Midbrain (tissue), 1 donor: ENCODE data around the gene PPP1R18.
A peak's percentile ranks its signal among the peaks of the same experiment; 100 is the strongest.
"Not testable (repeated sequence)": the region's sequence is repeated elsewhere in the genome, so short reads cannot be mapped to it uniquely, and the experiment has no call there.

Experiments used
- DNase-seq: peaks from one replicate; lab custom pipeline; 2025; lab: John Stamatoyannopoulos, UW

The PPP1R18 gene

DNA sequence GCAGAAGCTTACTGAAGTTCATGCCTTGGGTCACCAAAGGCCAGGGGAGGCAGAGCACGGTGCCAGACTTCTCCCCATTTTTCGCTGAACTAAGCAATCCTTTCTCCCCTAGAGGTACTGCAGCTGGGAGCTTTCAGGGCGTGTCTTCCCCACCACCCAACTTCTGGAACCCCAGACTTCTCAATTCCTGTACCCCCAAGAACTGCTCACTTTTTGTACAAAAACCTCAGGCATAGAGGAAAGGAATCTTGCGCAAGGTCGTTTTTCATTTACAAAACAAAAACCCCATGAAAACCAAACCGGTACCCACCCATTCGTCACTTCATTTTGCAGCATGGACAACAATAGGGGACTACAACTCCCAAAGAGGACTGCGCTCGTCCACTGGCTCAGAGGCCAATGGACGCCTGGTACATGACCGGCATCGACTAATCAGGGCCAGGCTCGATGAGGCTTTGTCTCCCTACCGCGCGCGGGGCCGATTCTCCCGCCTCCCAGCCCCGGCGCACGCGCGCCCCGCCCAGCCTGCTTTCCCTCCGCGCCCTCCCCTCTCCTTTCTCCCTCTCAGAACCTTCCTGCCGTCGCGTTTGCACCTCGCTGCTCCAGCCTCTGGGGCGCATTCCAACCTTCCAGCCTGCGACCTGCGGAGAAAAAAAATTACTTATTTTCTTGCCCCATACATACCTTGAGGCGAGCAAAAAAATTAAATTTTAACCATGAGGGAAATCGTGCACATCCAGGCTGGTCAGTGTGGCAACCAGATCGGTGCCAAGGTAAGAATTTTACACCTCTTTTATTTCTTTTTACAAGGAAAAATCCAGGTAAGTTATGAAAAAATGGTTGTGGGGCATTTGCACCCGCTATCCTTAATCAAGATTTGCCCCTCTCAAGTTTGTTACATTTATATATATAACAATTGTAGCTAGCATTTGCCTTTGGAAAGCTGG lies 33.6 kb upstream of the PPP1R18 start, which contains the start of gene TUBB:
Gene TUBB, plus strand, starts transcription at position 562 of the 947 bp plus-strand sequence. Its CDS starts 155 bp downstream, at position 717.
- DNase-seq = peak; percentile 98

DNA sequence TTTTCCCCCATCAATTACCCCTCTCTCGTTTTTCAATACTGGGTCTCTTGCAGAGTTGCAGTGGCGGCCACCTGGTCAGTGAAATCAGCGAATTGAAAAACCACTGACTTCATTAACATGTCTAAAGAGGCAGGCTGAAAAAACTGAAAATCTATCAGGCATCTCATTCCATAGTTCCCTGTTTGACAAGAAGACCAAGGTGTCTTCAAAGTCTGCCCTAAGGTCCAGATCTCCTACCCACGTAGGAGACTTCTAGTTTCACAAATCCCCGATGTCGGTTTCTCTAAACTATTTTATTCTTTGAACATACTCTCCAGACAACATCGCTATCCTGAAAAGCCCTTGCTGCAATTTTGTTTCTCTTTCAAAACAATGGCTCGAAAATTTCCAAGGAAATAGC lies 32.9 kb upstream of the PPP1R18 start:
- no peak for DNase-seq

DNA sequence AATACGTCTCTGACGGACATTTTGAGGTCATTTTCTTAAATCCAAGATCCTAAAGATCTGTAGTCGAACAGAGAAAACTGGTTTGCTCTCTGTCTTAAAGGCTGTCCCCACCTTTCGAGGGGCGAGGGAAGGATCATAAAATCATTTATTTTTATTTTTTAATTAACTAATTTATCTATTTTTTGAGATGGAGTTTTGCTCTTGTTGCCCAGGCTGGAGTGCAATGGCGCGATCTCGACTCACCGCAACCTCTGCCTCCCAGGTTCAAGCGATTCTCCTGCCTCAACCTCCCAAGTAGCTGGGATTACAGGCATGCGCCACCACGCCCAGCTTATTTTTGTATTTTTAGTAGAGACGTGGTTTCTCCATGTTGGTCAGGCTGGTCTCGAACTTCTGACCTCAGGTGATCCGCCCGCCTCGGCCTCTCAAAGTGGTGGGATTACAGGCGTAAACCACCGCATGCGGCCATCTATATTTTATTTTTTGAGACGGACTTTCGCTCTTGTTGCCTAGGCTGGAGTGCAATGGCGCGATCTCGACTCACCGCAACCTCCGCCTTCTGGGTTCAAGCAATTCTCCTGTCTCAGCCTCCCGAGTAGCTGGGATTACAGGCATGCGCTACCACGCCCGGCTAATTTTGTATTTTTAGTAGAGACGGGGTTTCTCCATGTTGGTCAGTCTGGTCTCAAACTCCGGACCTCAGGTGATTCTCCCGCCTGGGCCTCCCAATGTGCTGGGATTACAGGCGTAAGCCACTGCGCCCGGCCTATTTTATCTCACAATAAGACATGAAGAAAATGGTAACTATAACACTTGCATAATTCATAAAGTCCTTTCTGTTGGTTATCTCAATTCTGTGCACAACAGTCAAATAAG lies 31.6 kb upstream of the PPP1R18 start:
- not testable (repeated sequence) for DNase-seq

DNA sequence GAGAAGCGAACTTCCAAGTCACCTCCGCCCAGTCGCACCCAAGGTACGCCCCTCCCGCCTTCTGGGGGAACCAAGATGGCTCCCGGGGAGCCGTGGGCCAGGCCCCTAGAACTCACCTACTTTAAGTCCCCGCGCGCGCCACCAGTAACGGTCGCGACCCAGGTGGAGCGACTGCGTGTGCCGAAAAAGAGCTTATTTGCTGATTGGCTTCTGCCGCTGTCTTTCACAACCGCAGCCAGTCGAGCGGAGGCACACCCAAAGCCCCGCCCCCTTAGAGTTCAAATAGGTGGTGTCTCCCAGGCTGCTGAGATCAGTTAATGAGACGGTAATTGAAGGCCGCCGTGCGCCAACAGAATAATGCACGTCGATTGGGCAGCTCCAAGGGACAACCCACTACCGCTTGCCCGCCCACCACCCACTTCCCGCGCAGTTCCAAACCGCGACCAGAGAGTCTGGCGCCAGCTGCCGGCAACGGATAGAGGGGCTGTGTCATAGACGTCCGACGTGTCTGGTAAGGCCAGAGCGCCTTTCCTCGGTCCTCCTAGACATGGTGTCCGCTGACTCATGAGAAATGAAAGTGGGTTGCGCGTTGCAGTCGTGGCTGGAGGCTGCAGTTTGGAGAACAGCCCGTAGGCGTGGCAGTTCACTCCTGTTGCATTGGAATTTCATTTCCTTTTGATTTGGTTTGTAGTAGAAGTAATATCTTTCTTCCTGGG lies 30.8 kb upstream of the PPP1R18 start, which contains the start of gene MDC1:
Gene MDC1, minus strand, starts transcription at position 153 of the 716 bp plus-strand sequence. CDS start 2,106 bp downstream, outside the sequence.
- DNase-seq = peak; percentile 99

DNA sequence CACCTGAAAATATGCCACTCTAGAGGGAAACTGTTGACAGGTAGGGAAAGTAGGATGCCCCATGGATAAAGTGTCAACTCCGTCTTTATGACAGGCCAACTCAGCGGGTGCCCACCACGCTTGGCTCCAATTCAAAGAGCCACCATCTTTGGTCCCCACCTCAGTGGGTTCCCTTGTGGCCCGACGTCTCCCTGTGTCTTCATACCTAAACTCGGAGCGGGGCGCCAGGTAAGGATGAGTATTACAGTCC lies 30.4 kb upstream of the PPP1R18 start:
- DNase-seq = no peak

DNA sequence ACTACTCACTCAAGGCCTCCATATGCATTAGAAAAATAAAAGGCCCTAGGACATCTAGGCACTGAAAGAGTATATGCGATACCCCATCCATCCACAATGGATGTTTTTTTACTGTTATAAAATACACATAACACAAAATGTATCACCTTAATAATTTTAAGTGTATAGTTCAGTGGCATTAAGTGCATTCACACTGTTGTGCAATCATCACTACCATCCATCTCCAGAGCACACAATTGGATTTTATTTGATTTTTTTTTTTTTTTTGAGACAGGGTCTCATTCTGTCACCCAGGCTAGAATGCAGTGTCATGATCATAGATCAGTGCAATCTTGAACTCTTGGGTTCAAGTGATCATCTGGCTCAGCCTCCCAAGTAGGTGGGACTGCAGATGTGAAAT lies 27.8 kb upstream of the PPP1R18 start:
- DNase-seq = no peak

DNA sequence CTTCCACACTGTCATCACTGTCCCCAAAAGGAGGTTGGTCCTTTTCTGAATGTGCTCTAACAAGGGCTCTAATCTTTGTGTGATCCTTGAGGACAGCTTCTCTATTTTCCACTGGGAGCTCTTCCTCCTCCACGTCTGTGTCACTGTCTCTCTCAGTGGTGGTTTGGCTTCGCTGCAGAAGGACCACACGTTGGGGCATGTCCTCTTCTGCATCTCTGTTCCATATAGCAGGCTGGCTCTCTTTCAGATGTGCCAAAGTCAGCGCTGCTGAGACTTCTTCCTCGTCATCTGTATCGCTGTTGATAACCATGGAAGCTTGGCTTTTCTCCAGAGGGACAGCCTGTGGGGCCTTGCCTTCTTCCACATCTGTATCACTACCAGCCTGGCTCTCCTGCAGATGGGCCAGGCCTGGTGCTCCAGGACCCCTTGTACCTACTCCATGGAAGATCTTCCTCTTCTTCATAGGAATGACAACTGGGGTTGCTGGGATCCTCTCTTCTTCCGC lies 26.0 kb upstream of the PPP1R18 start:
- DNase-seq = no peak

DNA sequence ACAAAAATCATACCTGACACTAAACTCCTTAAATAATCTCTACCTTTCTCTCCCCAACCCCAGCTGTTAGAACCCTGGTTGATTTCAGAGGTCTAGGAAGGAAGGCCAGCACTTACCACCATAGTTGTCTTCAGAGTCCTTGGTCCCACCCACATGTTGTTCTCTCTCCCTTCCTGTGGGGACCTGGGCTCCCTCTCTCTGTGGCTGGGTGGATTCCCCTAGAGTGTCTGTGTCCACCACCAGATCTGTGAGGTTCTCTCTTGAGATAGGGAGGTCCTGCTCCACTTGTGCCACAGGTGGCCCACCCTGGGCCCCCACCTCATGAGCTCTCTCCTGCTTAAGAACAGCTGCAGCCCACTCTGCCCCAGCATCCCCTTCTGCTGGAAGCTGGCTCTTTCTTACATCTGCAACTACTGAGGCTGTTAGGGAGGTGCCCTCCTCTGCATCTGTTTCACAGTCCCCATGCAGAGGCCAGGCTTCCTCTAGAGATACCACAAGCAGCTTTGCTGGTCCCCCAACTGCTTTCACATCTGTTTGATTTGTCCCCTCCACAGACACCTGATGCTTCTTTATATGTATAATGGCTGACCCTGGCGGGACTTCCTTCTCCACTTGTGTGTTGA lies 25.4 kb upstream of the PPP1R18 start:
- no peak for DNase-seq

DNA sequence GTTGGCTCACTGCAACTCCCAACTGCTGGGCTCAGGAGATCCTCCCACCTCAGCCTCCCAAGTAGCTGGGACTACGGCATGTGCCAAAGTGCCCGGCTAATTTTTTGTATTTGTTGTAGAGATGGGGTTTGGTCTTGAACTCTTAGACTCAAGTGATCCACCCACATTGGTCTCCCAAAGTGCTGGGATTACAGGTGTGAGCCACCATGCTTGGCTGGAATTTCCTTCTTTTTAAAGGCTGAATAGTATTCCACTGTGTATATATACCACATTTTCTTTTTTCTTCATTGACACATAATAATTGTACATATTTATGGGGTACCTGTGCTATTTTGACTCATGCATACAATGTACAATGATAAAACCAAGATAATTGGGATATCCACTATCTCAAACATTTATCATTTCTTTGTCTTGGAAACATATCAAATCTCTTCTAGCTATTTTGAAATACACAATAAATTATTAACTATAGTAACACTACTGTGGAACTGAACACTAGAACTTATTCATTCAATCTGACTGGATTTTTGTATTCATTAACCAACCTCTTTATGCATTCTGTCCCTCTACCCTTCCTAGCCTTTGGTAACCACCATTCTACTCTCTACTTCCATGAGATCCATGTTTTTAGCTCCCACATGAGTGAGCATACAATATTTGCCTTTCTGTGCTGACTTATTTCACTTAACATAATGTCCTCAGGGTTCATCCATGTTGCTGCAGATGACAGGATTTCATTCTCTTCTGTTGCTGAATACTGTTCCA lies 22.8 kb upstream of the PPP1R18 start:
- no peak for DNase-seq

DNA sequence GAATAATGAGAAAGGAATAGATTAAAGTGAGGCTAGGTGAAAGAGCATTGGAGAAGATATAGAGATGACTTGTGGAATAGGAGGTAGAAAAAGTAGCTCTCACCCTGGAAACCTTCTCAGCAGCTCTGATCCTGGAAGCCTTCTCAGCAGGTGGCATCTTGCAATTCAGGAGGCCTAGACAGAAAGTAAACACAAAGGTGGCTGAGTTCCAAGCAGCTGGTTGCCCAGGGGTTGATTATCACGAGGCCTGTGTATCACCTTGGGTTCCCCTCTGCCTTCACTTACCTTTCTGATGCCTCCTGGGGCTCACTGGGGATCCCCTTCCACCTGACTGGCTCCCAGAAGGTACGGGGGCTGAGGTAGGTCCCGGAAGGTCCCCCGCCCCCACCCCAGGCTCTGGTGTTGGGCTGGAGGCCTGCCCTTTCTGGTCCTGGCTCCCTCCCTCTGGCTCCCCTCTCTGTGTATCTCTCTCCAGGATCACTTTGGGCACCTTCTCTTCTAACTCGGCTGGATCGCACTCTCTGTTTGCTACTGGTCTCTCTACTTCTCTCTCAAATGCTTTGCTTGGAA lies 20.9 kb upstream of the PPP1R18 start:
- DNase-seq = no peak

DNA sequence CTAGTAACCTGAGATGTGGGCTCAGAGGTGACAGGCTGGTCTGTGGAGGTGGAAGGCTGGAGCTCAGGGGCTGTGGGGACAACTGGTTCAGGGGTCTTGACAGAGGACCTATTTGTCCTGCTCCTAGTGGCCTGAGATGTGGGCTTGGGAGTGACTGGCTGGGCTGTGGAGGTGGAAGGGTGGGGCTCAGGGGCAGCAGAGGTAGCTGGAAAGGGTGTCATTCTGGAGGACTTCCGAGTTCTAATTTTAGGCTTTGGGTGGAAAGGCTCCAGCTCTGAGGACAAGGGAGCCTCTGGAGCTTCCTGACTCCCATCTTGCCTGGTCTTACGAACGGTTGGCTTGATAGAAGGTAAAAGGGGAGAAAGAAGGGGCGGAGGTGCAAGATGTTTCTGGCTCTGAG lies 19.2 kb upstream of the PPP1R18 start:
- DNase-seq = no peak

DNA sequence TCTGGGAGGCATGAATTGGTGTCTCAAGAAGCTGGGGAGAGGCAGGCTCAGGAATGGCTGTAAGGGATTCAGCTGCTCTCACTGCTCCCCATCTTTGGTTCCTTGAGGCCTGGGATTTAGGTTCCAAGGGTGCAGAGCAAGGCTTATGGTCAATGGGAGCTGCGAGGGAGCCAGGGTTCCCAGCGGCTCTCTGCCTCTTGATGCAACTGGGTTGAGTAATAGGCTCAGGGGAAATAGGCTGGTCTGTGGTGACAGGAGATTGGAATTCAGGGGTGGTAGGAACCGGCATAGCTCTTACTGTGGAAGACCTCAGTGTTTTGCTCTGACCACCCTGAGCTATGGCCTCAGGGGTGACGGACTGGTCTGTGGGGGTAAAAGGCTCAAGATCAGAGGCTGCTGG lies 17.4 kb upstream of the PPP1R18 start:
- DNase-seq = no peak

DNA sequence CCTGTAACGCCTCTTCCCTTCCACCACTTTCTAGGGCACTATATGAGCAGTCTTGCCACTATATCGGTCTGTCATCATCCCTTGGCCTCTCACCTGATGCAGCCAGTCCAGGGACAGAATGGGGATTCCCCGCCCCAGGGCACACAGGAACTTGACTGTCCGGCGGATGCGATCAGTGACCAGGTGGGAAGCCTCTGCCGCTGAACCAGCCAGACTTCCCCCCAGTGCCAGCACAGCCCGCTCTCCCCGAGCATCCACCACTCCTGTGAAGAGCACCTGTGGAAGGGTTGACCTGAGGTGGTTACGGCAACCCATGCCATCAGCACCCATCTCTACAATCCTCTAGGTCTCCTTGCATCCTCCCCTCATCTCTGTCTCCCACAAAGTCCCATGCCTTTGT lies 16.6 kb upstream of the PPP1R18 start:
- no peak for DNase-seq

DNA sequence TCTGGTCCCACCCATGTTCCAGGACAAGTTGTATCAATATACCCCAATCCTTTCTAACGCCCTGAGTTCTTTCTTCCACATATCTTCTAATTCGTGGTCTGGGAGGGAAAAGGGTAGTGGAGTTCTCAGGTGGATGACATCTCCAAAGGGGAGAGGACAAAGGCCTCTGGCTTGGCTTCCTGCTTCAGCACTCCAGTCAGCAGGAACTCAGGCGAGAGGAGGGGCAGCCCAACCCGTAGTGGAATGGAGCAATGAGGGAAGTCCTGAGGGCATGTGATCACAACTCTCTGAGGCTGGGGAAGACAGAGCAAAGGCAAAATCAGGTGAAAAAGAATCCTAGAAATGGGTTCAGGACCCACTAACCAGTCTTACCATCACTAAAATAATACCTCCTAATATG lies 13.9 kb upstream of the PPP1R18 start:
- no peak for DNase-seq

DNA sequence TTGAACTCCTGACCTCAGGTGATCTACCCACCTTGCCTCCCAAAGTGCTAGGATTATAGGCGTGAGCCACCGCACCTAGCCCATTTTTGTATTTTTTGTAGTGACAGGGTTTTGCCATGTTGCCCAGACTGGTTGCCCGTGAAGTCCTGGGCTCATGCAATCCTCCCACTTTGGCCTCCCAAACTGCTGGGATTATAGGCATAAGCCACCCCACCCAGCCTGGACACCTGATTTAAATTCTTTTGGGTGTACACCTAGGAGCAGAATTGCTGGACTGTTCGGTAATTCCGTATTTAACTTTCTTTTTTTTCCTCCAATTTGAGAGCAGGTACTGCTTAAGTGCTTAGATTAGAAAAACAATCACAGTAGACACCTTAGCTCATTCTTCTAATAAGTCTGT lies 10.0 kb upstream of the PPP1R18 start:
- DNase-seq = no peak

DNA sequence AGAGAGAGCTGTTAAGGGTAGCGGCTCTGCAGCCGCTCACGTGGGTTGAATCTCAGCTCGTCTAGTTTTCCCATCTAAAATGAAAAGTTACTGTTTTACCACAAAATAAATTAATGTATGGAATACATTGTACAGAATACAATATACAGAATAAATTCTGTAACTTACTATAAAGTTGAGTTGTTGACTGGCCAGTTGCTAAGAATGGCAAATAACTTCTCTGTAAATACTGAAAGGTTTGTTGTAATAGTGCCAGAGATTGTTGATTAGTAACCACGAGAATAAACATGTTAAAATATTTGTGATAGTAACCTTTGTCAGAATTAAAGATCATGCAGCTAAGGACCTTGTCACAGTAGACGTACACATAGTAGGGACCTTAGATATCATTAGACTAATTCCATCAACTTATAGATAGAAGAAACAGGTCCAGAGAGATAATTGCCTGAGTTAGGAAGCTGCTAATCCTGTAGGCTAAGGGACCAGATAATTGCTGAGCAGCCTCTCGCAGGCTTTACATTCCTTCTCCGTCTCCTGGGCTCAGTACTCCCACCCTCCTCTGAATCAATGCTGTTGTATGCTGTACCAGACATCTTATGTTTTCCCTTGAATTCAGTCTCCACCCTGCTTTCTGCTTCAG lies 4.9 kb upstream of the PPP1R18 start:
- DNase-seq = no peak

DNA sequence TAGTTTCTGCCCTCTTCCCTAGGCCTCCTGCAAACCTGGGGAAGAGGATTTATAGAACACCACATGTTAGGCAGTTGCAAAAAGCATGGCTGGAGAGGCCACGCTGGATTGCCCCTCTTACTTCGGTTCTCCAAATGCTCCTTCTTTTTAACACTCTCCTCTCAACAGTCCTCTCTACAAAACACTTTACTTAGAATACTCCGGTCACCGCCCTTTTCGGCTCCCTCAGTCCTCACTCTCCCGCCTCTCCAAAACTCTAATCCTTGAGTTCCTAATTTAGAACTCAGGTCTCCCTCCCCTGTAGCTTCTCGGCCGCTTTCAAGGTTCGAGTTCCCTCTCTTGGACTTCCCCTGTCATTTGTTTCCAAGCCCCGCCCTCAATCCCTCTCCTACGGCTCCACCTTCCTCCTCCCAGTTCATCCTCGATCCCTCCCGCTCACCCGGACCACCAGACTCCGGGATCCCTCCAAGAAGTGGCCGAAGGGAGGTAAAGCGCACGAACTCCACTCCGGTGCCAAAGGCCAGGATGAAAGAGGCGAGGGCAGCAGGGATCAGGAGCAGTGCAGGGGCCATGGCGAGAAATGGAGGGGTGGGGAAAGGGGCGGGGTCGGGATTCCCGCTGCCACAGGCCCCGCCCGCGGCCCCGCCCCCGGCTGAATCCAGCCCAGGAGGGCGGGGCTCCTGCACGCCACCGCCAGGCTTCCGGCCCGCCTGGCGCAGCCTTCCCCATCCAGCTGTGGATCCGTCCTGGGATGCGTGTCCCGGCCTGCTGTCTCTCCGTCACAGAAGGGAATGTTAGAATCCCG lies 4.2 kb upstream of the PPP1R18 start, which contains the start of gene NRM:
Gene NRM, minus strand, starts transcription at position 582 of the 805 bp plus-strand sequence. Its CDS starts 10 bp downstream, at position 572.
- peak; percentile 83 for DNase-seq

DNA sequence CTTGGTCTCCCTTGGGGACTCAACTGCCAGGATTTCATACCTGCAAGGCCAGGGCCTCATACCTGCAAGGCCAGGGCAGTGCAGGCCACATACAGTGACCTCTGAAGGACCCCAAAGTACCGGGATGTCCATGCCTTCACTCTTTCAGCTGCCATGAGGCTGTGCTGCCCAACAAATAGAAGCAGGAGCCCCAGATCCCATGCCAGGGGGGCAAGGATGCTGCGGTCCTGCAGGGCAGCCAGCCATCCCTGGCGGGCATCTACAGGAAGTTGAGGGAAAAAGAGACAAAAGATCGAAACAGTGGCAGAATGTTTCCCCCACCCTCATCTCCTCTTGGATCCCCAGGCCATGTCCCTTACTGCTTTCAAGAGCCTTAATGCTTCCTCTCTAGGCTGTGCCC lies 3.5 kb upstream of the PPP1R18 start:
- DNase-seq = no peak
